ENCODE data around the gene UAP1. TPM values are rescaled to one million over a fixed set of nuclear protein-coding genes. Genes with fewer than 3 reads are reported as not detected.

UAP1 gene
- total RNA-seq, 1 donor from 2014 or later = 103 TPM

DNA sequence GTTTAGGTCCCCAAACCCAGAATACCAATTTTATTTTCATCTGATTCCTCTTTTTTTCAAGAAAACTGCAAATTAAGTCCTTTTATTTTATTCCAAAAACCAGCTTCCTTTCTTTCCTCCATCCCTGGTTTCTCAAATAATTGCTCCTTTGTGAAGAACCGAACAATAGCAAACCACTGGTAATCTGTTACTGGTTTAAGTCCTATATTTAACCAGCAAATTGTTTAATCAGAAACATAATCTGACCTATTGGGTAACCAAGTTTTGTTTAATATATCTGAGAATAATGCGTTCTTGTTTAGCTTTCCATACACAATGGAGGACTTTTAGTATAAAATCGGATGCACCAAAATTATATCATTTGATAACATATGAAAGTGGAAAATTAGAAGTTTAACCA is 57.6 kb downstream of the UAP1 start:
- H3K4me1 ChIP-seq (ENCODE audit: insufficient read depth, low read length) = no peaks in the 10 kb centered on the region
- no peak overlapping the region for H3K27ac ChIP-seq (ENCODE audit: low read depth, low read length)
- H3K36me3 Mint-ChIP-seq (ENCODE audit: low read depth, unreplicated experiment) = peaks cover 7% of the 10 kb centered on the region
- no peaks in the 10 kb centered on the region for H4K20me1 ChIP-seq (ENCODE audit: insufficient read depth, low read length)
- no peaks in the 10 kb centered on the region for H3K27me3 Mint-ChIP-seq (ENCODE audit: low read depth, unreplicated experiment)
- TF ChIP-seq, protein P1, sequence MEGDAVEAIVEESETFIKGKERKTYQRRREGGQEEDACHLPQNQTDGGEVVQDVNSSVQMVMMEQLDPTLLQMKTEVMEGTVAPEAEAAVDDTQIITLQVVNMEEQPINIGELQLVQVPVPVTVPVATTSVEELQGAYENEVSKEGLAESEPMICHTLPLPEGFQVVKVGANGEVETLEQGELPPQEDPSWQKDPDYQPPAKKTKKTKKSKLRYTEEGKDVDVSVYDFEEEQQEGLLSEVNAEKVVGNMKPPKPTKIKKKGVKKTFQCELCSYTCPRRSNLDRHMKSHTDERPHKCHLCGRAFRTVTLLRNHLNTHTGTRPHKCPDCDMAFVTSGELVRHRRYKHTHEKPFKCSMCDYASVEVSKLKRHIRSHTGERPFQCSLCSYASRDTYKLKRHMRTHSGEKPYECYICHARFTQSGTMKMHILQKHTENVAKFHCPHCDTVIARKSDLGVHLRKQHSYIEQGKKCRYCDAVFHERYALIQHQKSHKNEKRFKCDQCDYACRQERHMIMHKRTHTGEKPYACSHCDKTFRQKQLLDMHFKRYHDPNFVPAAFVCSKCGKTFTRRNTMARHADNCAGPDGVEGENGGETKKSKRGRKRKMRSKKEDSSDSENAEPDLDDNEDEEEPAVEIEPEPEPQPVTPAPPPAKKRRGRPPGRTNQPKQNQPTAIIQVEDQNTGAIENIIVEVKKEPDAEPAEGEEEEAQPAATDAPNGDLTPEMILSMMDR (IDR thresholded peaks at IDR 0.05; ENCODE audit: insufficient read depth, low read depth, low read length) = no peak
- no peak for TF ChIP-seq EZH2 (IDR thresholded peaks at IDR 0.05; ENCODE audit: insufficient read depth, low read length)
- no peak overlapping the region for H3K4me3 Mint-ChIP-seq (ENCODE audit: unreplicated experiment)
- no peak for FAIRE-seq
- H3K9ac ChIP-seq (ENCODE audit: low read length) = no peak overlapping the region
- no peak overlapping the region for H3K4me2 ChIP-seq (ENCODE audit: low read length)
- no peak overlapping the region for H3K27ac Mint-ChIP-seq (ENCODE audit: unreplicated experiment)
- H3K27me3 ChIP-seq (ENCODE audit: insufficient read depth, low read length) = no peaks in the 10 kb centered on the region
- H2AFZ ChIP-seq (ENCODE audit: low read depth, low read length) = no peak overlapping the region
- H3K9me3 Mint-ChIP-seq (ENCODE audit: unreplicated experiment) = peaks cover 6% of the 10 kb centered on the region
- no peak overlapping the region for H3K4me3 ChIP-seq (ENCODE audit: insufficient read depth, low read depth, low read length)
- no peak for DNase-seq (ENCODE audit: low read depth)
- H3K9me3 ChIP-seq (ENCODE audit: insufficient read depth, low read depth, low read length) = no peaks in the 10 kb centered on the region
- no peaks in the 10 kb centered on the region for H3K4me1 Mint-ChIP-seq (ENCODE audit: low read depth, unreplicated experiment)
- H3K79me2 ChIP-seq (ENCODE audit: insufficient read depth, low read length) = no peaks in the 10 kb centered on the region
- peaks cover 5% of the 10 kb centered on the region for H3K36me3 ChIP-seq (ENCODE audit: insufficient read depth, low read length)

DNA sequence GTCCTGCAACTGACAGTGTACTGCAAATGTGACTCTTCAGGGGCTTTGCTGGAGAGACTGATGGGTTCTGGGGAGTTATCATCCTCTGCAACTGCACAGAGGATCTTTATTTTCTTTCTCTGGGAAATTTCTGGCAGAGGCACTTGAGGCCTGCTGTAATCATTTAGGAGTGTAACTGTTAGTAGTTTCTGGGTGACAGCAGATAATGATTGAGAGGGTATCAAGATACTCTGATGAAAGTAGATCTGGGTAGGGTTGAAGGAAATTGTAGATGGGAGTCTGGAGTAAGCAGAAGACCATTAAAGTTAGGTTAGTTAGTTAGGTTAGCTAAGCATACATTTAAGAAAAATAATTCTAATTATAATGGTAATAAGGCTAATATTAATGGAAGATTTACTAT is 59.7 kb downstream of the UAP1 start:
- no peaks in the 10 kb centered on the region for H3K4me1 Mint-ChIP-seq (ENCODE audit: low read depth, unreplicated experiment)
- Histone ChIP-seq H3K9me3 (ENCODE audit: insufficient read depth, low read depth, low read length) (no peaks in the 10 kb centered on the region), H3K4me1 (ENCODE audit: insufficient read depth, low read length) (no peaks in the 10 kb centered on the region), H3K27me3 (ENCODE audit: insufficient read depth, low read length) (no peaks in the 10 kb centered on the region), H4K20me1 (ENCODE audit: insufficient read depth, low read length) (no peaks in the 10 kb centered on the region), H3K79me2 (ENCODE audit: insufficient read depth, low read length) (no peaks in the 10 kb centered on the region), H3K4me2 (ENCODE audit: low read length) (no peak overlapping the region), H3K4me3 (ENCODE audit: insufficient read depth, low read depth, low read length) (no peak overlapping the region), H2AFZ (ENCODE audit: low read depth, low read length) (no peak overlapping the region), H3K9ac (ENCODE audit: low read length) (no peak overlapping the region), H3K27ac (ENCODE audit: low read depth, low read length) (no peak overlapping the region), H3K36me3 (ENCODE audit: insufficient read depth, low read length) (peaks cover 5% of the 10 kb centered on the region)
- H3K27ac Mint-ChIP-seq (ENCODE audit: unreplicated experiment) = no peak overlapping the region
- TF ChIP-seq, protein P1 (IDR thresholded peaks at IDR 0.05; ENCODE audit: insufficient read depth, low read depth, low read length) = no peak
- TF ChIP-seq EZH2 (IDR thresholded peaks at IDR 0.05; ENCODE audit: insufficient read depth, low read length) = no peak
- DNase-seq (ENCODE audit: low read depth) (no peak), FAIRE-seq (no peak)
- H3K36me3 Mint-ChIP-seq (ENCODE audit: low read depth, unreplicated experiment) = peaks cover 7% of the 10 kb centered on the region
- no peaks in the 10 kb centered on the region for H3K27me3 Mint-ChIP-seq (ENCODE audit: low read depth, unreplicated experiment)
- H3K9me3 Mint-ChIP-seq (ENCODE audit: unreplicated experiment) = peaks cover 6% of the 10 kb centered on the region
- H3K4me3 Mint-ChIP-seq (ENCODE audit: unreplicated experiment) = no peak overlapping the region

DNA sequence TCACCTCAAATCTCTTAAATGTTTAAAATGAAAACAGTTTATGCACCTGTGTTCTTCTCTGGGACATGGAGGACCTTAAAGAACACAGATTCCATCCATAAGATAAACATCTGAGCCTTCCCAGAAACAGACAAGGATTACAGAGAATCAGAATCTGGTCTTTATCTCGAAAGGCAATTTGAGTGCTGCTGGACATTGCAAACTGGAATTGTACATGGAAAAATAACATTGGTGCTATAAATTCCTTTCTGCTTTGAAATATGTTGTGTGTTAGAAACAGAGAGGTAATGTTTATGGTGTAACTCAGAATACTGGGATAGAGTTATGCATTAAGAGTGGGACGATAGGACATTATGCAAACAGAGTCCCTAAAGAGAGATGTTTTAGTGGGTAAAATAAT is 64.2 kb downstream of the UAP1 start:
- no peaks in the 10 kb centered on the region for H3K9me3 ChIP-seq (ENCODE audit: insufficient read depth, low read depth, low read length)
- H3K36me3 Mint-ChIP-seq (ENCODE audit: low read depth, unreplicated experiment) = peaks cover 2% of the 10 kb centered on the region
- DNase-seq (ENCODE audit: low read depth) (no peak), FAIRE-seq (no peak)
- H3K4me1 Mint-ChIP-seq (ENCODE audit: low read depth, unreplicated experiment) = peaks cover 22% of the 10 kb centered on the region
- H3K9ac ChIP-seq (ENCODE audit: low read length) = no peak overlapping the region
- no peak for TF ChIP-seq EZH2 (IDR thresholded peaks at IDR 0.05; ENCODE audit: insufficient read depth, low read length)
- TF ChIP-seq, protein P1 (IDR thresholded peaks at IDR 0.05; ENCODE audit: insufficient read depth, low read depth, low read length) = no peak
- H3K27ac ChIP-seq (ENCODE audit: low read depth, low read length) = no peak overlapping the region
- H3K4me2 ChIP-seq (ENCODE audit: low read length) = no peak overlapping the region
- H2AFZ ChIP-seq (ENCODE audit: low read depth, low read length) = no peak overlapping the region
- no peak overlapping the region for H3K4me3 Mint-ChIP-seq (ENCODE audit: unreplicated experiment)
- H3K4me1 ChIP-seq (ENCODE audit: insufficient read depth, low read length) = peaks cover 10% of the 10 kb centered on the region
- no peaks in the 10 kb centered on the region for H3K36me3 ChIP-seq (ENCODE audit: insufficient read depth, low read length)
- H3K27me3 ChIP-seq (ENCODE audit: insufficient read depth, low read length) = no peaks in the 10 kb centered on the region
- peaks cover 2% of the 10 kb centered on the region for H3K9me3 Mint-ChIP-seq (ENCODE audit: unreplicated experiment)
- no peaks in the 10 kb centered on the region for H4K20me1 ChIP-seq (ENCODE audit: insufficient read depth, low read length)
- no peak overlapping the region for H3K27ac Mint-ChIP-seq (ENCODE audit: unreplicated experiment)
- no peaks in the 10 kb centered on the region for H3K27me3 Mint-ChIP-seq (ENCODE audit: low read depth, unreplicated experiment)
- H3K79me2 ChIP-seq (ENCODE audit: insufficient read depth, low read length) = no peaks in the 10 kb centered on the region
- H3K4me3 ChIP-seq (ENCODE audit: insufficient read depth, low read depth, low read length) = no peak overlapping the region

Data from astrocyte (in vitro differentiated cells and primary cell).